Cardiac fibroblast (primary cell): ENCODE data around the gene KIF1A.

ENCODE experiments used
- DNase-seq, 2 donors: peaks; one replicate each; pipeline versions ENCODE4 v3.0.0 to v3.0.0-alpha.2; 2010; ENCODE audit warnings: low read depth in 2 of 2
- H3K4me3 ChIP-seq, 2 donors: replicated peaks in 1 of 2; 1 replicate in 1 of 2; 2 replicates in 1 of 2; pipeline ENCODE4 v1.5.1; 2011; ENCODE audit warnings: low read depth in 2 of 2, low read length in 2 of 2, mild to moderate bottlenecking in 2 of 2, moderate library complexity in 1 of 2
- CTCF ChIP-seq: IDR thresholded peaks from one replicate; pipeline ENCODE4 v1.5.1; 2011; ENCODE audit warnings: low read depth, mild to moderate bottlenecking, low read length, inconsistent platforms

Gene KIF1A

GRCh38 chr2:240739797-240740196 lies 80.2 kb downstream of the KIF1A start:
- TF ChIP-seq CTCF: no peak
- no peak for DNase-seq
- H3K4me3 ChIP-seq: no peak overlapping the region

GRCh38 chr2:240737958-240738357 lies 82.1 kb downstream of the KIF1A start:
- no peak for DNase-seq
- no peak for TF ChIP-seq CTCF
- H3K4me3 ChIP-seq: no peak overlapping the region

GRCh38 chr2:240737512-240737911 lies 82.5 kb downstream of the KIF1A start:
- H3K4me3 ChIP-seq: no peak overlapping the region
- no peak for DNase-seq
- TF ChIP-seq CTCF: no peak

DNA sequence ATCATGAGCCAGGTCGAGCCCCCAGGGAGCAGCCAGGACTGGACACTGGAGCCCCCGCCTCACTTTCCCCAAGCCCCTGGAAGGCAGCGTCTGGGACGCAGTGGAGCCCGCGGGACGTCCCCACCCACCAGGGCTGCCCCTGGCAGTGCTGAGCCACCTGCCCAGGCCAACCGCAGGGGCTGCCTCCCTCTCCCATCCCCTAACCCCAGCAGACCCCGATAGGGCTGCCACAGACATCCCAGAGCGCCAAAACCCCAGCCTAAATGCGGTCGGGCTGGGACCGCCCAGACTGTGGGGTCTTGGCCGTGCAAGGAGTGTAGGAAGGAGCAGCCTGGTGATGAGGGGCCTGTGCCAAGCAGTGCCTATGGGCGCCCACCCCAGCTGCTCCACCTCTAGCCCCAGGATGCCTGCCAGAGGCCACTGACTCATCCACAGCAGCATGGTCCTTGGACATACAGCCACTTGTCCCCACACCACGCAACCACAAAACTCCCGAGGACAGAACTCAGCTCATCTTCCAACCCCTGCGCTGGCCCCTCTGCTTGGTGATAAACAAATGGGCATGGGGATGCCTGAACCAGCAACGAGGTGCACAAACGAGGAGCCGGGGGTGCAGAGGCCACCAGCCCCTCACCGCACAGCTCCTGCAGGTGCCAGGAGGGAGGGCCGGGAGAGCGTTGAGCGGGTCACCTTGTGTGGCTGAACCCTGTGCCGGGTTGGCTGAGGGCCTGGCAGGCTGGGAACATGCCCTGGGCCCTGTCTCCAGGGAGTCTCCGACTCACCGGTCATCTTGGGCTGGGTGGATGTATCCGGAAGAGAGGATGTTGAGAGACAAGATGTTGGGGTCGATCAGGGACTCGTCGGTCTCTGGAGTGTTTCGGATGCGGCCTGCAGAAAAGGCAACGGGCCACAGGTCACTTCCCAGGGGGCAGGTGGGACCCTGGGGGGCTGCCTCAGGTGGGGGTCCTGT lies 83.5 kb downstream of the KIF1A start:
- no peak for TF ChIP-seq CTCF
- no peak for DNase-seq
- no peak overlapping the region for H3K4me3 ChIP-seq

DNA sequence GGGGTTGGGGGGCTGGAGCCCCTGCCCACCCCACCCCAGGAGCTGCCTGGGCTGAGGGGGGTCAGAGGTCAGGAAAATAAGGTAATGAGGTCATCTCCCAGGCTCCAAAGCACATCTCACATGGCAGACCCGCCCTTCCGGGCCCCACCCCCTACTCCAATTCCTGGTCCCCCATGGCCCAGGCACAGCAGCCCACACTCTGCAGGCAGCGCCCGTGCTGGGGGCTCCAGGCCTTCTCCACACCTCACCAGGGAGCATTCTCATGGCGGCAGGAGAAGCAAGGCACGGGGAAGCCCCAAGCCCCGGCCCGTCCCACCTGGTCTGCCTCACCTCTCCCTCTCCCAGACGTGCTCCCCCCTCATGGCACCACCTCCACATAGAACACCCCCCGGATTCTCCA lies 84.5 kb downstream of the KIF1A start:
- DNase-seq: no peak
- TF ChIP-seq CTCF: no peak

GRCh38 chr2:240734756-240735155 lies 85.3 kb downstream of the KIF1A start:
- no peak overlapping the region for H3K4me3 ChIP-seq
- DNase-seq: no peak
- no peak for TF ChIP-seq CTCF

More for the DNA sequence above, 84.5 kb downstream of the KIF1A start:
- H3K4me3 ChIP-seq: no peak overlapping the region
